Measurements from ENCODE around the gene DKK2.

Gene DKK2

GRCh38 chr4:107017443-107018343 is 18.4 kb downstream of the DKK2 start:
- no peak for DNase-seq (ENCODE audit: low read depth, low spot score)

GRCh38 chr4:107011312-107011711 is 24.8 kb downstream of the DKK2 start:
- no peak for DNase-seq (ENCODE audit: low read depth, low spot score)

- no peak for DNase-seq (ENCODE audit: low read depth, low spot score)
Observed at GRCh38 chr4:107009196-107009968, 26.7 kb downstream of the DKK2 start.

DNA sequence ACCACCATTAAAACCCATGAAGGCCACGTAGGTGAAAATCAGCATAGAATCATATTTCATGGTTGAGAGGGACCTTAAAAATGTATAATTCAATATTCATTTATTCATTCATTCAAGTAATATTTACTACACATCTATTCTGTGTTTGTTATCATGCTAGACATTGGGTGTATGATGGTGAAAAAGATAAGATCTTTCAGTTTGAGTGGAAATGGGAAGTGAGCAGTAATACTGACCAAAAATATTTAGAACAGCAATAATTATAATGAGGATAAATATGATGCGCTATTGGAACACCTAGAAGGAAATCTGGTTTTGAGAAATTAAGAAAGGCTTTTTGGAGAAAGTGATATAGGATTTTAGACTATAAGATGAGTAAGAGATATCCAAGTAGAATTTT is 28.0 kb downstream of the DKK2 start:
- no peak for DNase-seq (ENCODE audit: low read depth, low spot score)

DNA sequence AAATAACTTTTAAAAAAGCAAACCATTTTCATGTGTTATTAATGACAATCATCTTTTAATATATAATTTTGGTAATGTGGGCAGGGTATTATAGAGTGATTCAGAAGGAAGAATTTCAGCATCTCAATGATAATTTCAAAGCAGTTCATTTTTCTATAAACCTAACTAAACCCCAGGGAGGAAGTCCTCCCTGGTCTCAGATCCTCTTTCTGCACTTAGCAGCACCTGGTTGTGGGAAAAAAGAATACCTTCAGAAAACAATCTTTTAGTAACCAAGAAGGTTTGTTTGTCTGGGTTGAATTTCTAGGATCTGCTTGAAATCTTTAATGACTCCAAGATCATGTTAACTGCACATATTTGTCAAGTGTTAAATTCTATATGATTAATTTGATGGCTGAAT is 29.9 kb downstream of the DKK2 start:
- DNase-seq (ENCODE audit: low read depth, low spot score), result no peak

DNA sequence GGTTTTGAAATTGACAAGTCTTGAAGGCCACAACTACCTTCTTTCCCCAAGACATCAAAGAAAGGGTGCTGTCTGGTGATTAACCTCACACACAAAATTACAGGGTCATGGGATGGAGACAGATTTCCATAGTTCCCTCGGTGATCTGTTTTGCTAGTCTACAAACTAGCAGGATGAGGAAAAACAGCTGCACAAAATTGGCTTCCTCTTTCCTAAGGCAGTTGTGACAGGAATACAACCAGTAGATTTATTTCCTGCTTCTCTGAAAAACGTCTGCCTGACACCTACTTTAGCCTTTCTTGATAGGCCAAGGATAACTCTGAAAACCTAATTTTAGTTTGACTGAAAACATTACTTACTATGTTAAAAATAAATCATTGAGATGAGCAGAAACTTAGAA is 39.6 kb downstream of the DKK2 start:
- no peak for DNase-seq (ENCODE audit: low read depth, low spot score)

- no peak for DNase-seq (ENCODE audit: low read depth, low spot score)
Observed at GRCh38 chr4:106993827-106994226, 42.3 kb downstream of the DKK2 start.

DNA sequence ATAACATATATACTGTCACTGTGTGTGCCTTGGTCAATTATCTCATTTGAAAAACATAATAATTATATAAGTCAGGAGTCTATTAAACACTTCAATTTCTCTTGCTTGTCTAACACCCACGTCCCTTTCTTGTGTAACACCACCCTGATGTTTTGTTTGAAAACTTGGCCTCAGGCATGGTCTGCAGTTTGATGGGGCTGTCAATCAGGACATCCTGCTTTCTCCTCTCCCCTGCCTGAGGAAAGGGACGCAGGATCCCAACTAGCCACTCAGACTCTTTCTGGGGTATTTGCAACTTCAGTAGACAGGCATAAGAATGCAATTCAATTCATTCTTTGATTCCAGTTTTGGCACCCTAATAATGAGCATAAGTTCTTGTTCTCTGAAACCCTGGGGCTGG is 48.8 kb downstream of the DKK2 start:
- DNase-seq (ENCODE audit: low read depth, low spot score), result no peak

- DNase-seq (ENCODE audit: low read depth, low spot score), result no peak
Observed at GRCh38 chr4:106986486-106986885, 49.6 kb downstream of the DKK2 start.

GRCh38 chr4:106985830-106986229 is 50.3 kb downstream of the DKK2 start:
- DNase-seq (ENCODE audit: low read depth, low spot score), result no peak

- DNase-seq (ENCODE audit: low read depth, low spot score), result no peak
Observed at GRCh38 chr4:106982711-106983211, 53.4 kb downstream of the DKK2 start.

DNA sequence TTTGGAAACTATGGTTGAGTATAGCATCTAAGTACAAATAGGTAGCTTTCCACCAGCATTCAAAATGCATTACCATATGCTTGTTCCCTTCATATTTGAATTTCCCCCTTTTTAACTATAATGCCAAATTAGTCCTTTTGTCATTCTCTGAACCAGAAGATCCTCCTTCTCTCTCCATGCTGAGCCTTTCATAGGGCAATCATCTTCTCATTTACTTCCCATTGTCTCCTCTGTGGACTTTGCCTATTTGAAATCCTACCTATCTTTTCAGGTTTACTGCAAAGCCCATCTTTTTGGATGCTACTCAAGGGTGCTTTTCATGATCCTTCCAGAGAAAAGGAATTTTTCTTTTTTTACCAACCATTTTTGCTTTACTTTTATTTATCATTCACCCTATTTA is 54.7 kb downstream of the DKK2 start:
- no peak for DNase-seq (ENCODE audit: low read depth, low spot score)

GRCh38 chr4:106979476-106979875 is 56.6 kb downstream of the DKK2 start:
- no peak for DNase-seq (ENCODE audit: low read depth, low spot score)

DNA sequence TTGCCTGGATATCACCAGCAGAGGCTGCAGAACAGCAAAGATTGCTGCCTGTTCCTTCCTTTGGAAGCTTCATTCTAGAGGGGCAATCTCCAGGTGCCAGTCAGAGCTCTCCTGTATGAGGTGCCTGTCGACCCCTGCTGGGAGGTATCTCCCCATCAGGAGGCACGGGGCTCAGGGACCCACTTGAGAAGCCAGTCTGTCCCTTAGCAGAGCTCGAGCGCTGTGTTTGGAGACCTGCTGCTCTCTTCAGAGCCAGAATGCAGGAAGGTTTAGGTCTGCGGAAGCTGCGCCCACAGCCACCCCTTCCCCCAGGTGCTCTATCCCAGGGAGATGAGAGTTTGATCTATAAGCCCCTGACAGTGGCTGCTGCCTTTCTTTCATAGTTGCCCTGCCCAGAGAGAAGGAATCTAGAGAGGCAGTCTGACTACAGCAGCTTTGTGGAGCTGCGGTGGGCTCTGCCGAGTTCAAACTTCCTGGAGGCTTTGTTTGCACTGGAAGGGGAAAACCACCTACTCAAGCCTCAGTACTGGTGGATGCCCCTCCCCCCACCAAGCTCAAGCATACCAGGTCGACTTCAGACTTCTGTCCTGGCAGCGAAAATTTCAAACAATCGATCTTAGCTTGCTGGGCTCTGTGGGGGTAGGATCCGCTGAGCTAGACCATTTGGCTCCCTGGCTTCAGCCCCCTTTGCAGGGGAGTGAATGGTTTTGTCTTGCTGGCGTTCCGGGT is 57.9 kb downstream of the DKK2 start:
- DNase-seq (ENCODE audit: low read depth, low spot score), result no peak

DNA sequence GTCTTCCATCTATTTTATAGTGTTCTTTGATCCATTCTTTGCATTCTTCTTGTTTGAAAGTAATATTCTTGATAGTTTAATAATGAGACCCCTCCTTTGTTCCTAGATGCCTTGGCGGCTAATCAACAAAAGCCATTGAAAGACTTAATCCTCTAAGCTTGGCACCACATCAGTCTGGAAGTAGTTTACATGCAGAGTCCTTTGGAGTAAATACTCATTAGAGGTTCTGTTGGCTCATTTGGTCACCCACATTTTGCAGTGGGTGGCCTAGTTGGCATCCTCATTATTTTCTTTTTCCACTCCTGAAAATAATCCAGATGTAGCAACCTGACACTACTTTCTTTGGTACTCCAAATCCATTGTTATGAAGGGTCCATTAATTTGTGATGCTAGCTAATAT is 64.5 kb downstream of the DKK2 start:
- DNase-seq (ENCODE audit: low read depth, low spot score), result no peak

DNA sequence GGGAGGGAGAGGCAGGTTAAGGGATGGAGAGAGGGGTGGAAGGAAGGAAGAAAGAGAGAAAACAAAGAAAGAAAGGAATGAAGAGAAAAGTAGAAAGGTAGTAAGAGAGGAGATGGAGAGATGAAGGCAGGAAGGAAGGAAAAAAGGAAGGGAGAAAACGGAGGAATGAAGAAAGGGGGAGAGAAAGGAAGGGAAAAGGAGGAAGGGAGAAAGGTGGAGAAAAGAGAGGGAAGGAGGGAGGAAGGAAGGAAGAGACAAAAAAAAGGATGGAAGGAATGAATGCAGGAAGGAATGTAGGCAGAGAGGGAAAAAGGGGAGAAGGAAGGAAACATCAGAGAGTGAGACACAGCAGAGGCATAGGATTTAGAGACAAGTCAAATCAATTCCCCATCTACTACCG is 68.2 kb downstream of the DKK2 start:
- no peak for DNase-seq (ENCODE audit: low read depth, low spot score)

DNA sequence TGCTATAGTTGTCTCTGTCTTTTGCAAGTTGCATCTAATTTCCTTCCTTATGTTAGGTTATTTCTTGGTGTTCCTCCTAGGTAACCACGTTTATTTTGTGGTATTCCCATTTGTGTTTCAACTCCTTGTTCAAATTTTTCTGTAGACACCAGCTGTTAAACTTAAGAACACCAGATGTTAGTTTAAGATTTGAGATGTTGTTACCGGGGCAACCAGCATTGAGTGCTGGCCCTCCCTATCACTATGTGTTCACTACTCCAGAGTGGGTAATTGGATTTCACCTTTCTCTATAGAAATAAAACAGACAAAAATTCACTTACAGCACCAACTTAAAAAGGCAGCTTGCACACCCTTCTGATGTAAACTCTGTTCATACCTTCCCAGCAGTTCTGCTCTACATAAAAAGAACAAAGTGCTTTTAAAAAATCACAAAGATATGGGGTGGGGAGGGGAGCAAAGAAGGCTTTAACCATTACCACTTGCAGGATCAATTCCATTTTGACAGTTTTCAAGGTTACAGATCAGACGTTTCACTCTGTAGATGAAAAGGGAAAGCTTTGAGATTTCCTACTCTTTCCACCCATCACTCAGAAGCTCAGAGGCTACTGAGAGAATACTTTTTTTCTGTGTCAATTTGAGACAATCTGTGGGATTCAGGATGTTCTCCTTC is 82.9 kb downstream of the DKK2 start:
- DNase-seq (ENCODE audit: low read depth, low spot score), result no peak

- DNase-seq (ENCODE audit: low read depth, low spot score), result no peak
Observed at GRCh38 chr4:106951891-106952290, 84.2 kb downstream of the DKK2 start.

- no peak for DNase-seq (ENCODE audit: low read depth, low spot score)
Observed at GRCh38 chr4:106941841-106942240, 94.3 kb downstream of the DKK2 start.

GRCh38 chr4:106930522-106930921 is 105.6 kb downstream of the DKK2 start:
- DNase-seq (ENCODE audit: low read depth, low spot score), result no peak

- no peak for DNase-seq (ENCODE audit: low read depth, low spot score)
Observed at GRCh38 chr4:106929248-106929647, 106.9 kb downstream of the DKK2 start.

DNA sequence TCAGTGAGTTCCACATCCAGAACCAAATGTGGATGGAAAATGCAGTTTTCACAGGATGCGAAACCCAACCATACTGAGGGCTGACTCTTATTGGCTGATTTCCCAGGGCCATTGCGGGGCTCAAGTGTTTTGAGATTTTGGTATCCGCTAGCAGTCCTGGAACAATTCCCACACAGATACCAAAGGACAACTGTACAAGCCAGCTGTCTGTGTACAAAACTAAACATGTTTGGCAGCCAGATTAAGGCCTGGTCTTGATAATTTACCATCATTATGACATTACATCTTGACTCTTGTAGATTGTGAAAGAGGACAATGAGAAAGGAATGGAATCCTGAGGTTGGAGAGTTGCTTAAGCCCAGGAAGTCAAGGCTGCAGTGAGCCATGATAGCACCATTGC is 121.9 kb downstream of the DKK2 start:
- no peak for DNase-seq (ENCODE audit: low read depth, low spot score)

Data from activated naive CD8-positive, alpha-beta T cell treated with anti-CD3 and anti-CD28 coated beads, Interleukin-2, amount 50 U/mL, for 16 hours (primary cell).